COLO829 (cell line): ENCODE data around the gene CCDC182.

ENCODE experiments used
- DNase-seq: peaks from one replicate; pipeline ENCODE4 v3.0.0; 2012; ENCODE audit warnings: low spot score

Gene CCDC182

GRCh38 chr17:57726838-57727237 is 18.3 kb downstream of the CCDC182 start:
- DNase-seq, result no peak

GRCh38 chr17:57726213-57726790 is 18.8 kb downstream of the CCDC182 start:
- no peak for DNase-seq

- no peak for DNase-seq
Measured at GRCh38 chr17:57724729-57725125, 20.4 kb downstream of the CCDC182 start.

- no peak for DNase-seq
Measured at GRCh38 chr17:57724026-57724728, 20.9 kb downstream of the CCDC182 start.

- no peak for DNase-seq
Measured at GRCh38 chr17:57723427-57724025, 21.6 kb downstream of the CCDC182 start.

- no peak for DNase-seq
Measured at GRCh38 chr17:57722704-57723043, 22.4 kb downstream of the CCDC182 start.

- no peak for DNase-seq
Measured at GRCh38 chr17:57721967-57722703, 23.0 kb downstream of the CCDC182 start.

- DNase-seq, result no peak
Measured at GRCh38 chr17:57720386-57721035, 24.6 kb downstream of the CCDC182 start.

- no peak for DNase-seq
Measured at GRCh38 chr17:57718878-57719277, 26.2 kb downstream of the CCDC182 start.

GRCh38 chr17:57715981-57716380 is 29.1 kb downstream of the CCDC182 start:
- DNase-seq, result no peak

- DNase-seq, result no peak
Measured at GRCh38 chr17:57714665-57715180, 30.4 kb downstream of the CCDC182 start.

- DNase-seq, result no peak
Measured at GRCh38 chr17:57713140-57713539, 32.0 kb downstream of the CCDC182 start.

GRCh38 chr17:57708410-57708809 is 36.7 kb downstream of the CCDC182 start:
- DNase-seq, result no peak

GRCh38 chr17:57707892-57708291 is 37.2 kb downstream of the CCDC182 start:
- DNase-seq, result no peak

- DNase-seq, result no peak
Measured at GRCh38 chr17:57706761-57707160, 38.3 kb downstream of the CCDC182 start.

GRCh38 chr17:57705921-57706695 is 39.0 kb downstream of the CCDC182 start:
- no peak for DNase-seq

- no peak for DNase-seq
Measured at GRCh38 chr17:57704448-57704847, 40.7 kb downstream of the CCDC182 start.

GRCh38 chr17:57703273-57703672 is 41.8 kb downstream of the CCDC182 start:
- no peak for DNase-seq

GRCh38 chr17:57701124-57701523 is 44.0 kb downstream of the CCDC182 start:
- no peak for DNase-seq

- DNase-seq, result no peak
Measured at GRCh38 chr17:57699751-57700219, 45.3 kb downstream of the CCDC182 start.
